Neuronal stem cell (in vitro differentiated cells): ENCODE data around the gene ARHGAP25.

Experiments used
- DNase-seq: peaks from one replicate; pipeline ENCODE4 v3.0.0-alpha.2; 2013; ENCODE audit warnings: low spot score
- H2AFZ ChIP-seq: one replicate; pipeline ENCODE4 v1.6.1; 2013; ENCODE audit warnings: mild to moderate bottlenecking, low read length, inconsistent platforms
- H2AK5ac ChIP-seq: 2 replicates; pipeline ENCODE4 v1.6.1; 2013; ENCODE audit warnings: low read depth, mild to moderate bottlenecking, inconsistent platforms, low read length, moderate library complexity, mixed read lengths
- H2BK120ac ChIP-seq: 2 replicates; pipeline ENCODE4 v1.6.1; 2013; ENCODE audit warnings: low read depth, mild to moderate bottlenecking, inconsistent platforms, low read length, moderate library complexity, mixed read lengths
- H2BK12ac ChIP-seq: one replicate; pipeline ENCODE4 v1.6.1; 2013; ENCODE audit warnings: low read length, inconsistent platforms
- H2BK15ac ChIP-seq: 2 replicates; pipeline ENCODE4 v1.6.1; 2013; ENCODE audit warnings: mild to moderate bottlenecking, low read length, inconsistent platforms, mixed read lengths
- H2BK5ac ChIP-seq: one replicate; pipeline ENCODE4 v1.6.1; 2013; ENCODE audit warnings: inconsistent platforms, mild to moderate bottlenecking, low read length, moderate library complexity
- H3K14ac ChIP-seq: one replicate; pipeline ENCODE4 v1.6.1; 2013; ENCODE audit warnings: low read length, inconsistent platforms
- H3K18ac ChIP-seq: 2 replicates; pipeline ENCODE4 v1.6.1; 2013; ENCODE audit warnings: low read length, inconsistent platforms
- H3K23ac ChIP-seq: 2 replicates; pipeline ENCODE4 v1.6.1; 2013; ENCODE audit warnings: low read depth, mild to moderate bottlenecking, mixed read lengths, low read length, inconsistent platforms; ENCODE audit not compliant: poor library complexity
- H3K27ac ChIP-seq: replicated peaks from 3 replicates; pipeline ENCODE4 v1.5.1; 2013; ENCODE audit warnings: low read length, inconsistent platforms
- H3K27me3 ChIP-seq, 3 experiments: 2 replicates each; pipeline ENCODE4 v1.6.1; 2013; ENCODE audit warnings: low read length in 3 of 3, mild to moderate bottlenecking in 2 of 3, inconsistent platforms in 1 of 3, low read depth in 1 of 3, mixed read lengths in 1 of 3, moderate library complexity in 1 of 3; ENCODE audit not compliant: control insufficient read depth in 3 of 3, insufficient read depth in 3 of 3
- H3K36me3 ChIP-seq, 2 donors: replicated peaks in 1 of 2; 2 replicates each; pipeline ENCODE4 v1.6.1; 2013; ENCODE audit warnings: low read length in 2 of 2; ENCODE audit not compliant: control insufficient read depth in 2 of 2, insufficient read depth in 2 of 2
- H3K4ac ChIP-seq: 2 replicates; pipeline ENCODE4 v1.6.1; 2013; ENCODE audit warnings: inconsistent platforms, mild to moderate bottlenecking, low read length, moderate library complexity
- H3K4me1 ChIP-seq, 2 donors: 1 replicate in 1 of 2; 2 replicates in 1 of 2; pipeline ENCODE4 v1.6.1; 2013; ENCODE audit warnings: low read length in 2 of 2, low read depth in 1 of 2; ENCODE audit not compliant: control insufficient read depth in 2 of 2, insufficient read depth in 1 of 2
- H3K4me2 ChIP-seq: one replicate; pipeline ENCODE4 v1.6.1; 2013; ENCODE audit warnings: mild to moderate bottlenecking, low read length, inconsistent platforms; ENCODE audit not compliant: insufficient read depth, poor library complexity, severe bottlenecking
- H3K4me3 ChIP-seq, 2 donors: 2 replicates each; pipeline ENCODE4 v1.5.1; 2013; ENCODE audit warnings: low read length in 2 of 2, mild to moderate bottlenecking in 2 of 2, inconsistent platforms in 1 of 2, moderate library complexity in 1 of 2
- H3K79me1 ChIP-seq: one replicate; pipeline ENCODE4 v1.6.1; 2013; ENCODE audit warnings: low read depth, mild to moderate bottlenecking, inconsistent platforms, low read length, moderate library complexity
- H3K9ac ChIP-seq: one replicate; pipeline ENCODE4 v1.6.1; 2013; ENCODE audit warnings: mild to moderate bottlenecking, low read depth, low read length, inconsistent platforms; ENCODE audit not compliant: poor library complexity
- H3K9me3 ChIP-seq, 2 donors: replicated peaks in 1 of 2; 2 replicates each; pipeline versions ENCODE3 to v1.6.1; 2013; ENCODE audit warnings: low read length in 2 of 2, mild to moderate bottlenecking in 2 of 2, inconsistent platforms in 1 of 2, low read depth in 1 of 2, mixed read lengths in 1 of 2, moderate library complexity in 1 of 2; ENCODE audit not compliant: control insufficient read depth in 2 of 2, insufficient read depth in 1 of 2
- H4K8ac ChIP-seq: one replicate; pipeline ENCODE4 v1.6.1; 2013; ENCODE audit warnings: low read depth, mild to moderate bottlenecking, inconsistent platforms, low read length, moderate library complexity
- H4K91ac ChIP-seq: one replicate; pipeline ENCODE4 v1.6.1; 2013; ENCODE audit warnings: low read length, low read depth, mild to moderate bottlenecking, inconsistent platforms; ENCODE audit not compliant: poor library complexity
- WGBS, 2 donors: extraction: QIAGEN DNeasy Blood & Tissue Kit; methylation state at CpG; one replicate each; pipeline ENCODE4 v1.1.7; 2013; ENCODE audit warnings: missing lambda C conversion rate in 2 of 2, mixed read lengths in 1 of 2; ENCODE audit not compliant: insufficient read length in 2 of 2, insufficient replicate concordance in 1 of 2; ENCODE audit errors: extremely low coverage in 2 of 2; 5-methylcytosine and 5-hydroxymethylcytosine counted together

ARHGAP25 gene

DNA sequence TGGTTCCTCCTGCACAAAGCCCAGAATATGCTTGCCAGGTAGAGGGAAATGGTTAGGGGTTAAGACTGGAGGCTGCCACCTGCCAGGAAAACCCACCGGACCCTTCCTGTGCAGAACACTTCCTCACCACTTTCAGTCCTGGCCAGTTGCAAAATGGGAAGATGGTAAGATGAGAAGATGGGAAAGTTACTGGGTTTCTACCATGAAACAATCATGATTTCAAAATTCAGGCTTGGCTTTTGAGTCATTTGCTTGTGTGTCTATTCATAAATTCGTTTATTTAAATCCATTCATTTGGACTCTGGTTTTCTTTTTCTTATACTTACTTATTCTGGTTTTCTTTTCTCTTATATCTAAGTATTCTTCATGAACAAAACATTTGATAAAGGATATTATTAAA is 129.4 kb downstream of the ARHGAP25 start:
- H3K4me3 ChIP-seq: no peak overlapping the region
- H2AFZ ChIP-seq: no peak overlapping the region
- H3K9me3 ChIP-seq: no peaks in the 10 kb centered on the region
- H2BK120ac ChIP-seq: no peak overlapping the region
- H2BK15ac ChIP-seq: no peak overlapping the region
- no peak overlapping the region for H3K4ac ChIP-seq
- H2BK5ac ChIP-seq: no peak overlapping the region
- H2AK5ac ChIP-seq: no peak overlapping the region
- H3K14ac ChIP-seq: no peak overlapping the region
- no CpG with 5 or more reads among the region's 2 CpGs for WGBS, 2 donors
- H3K18ac ChIP-seq: no peak overlapping the region
- no peaks in the 10 kb centered on the region for H3K27me3 ChIP-seq
- no peak overlapping the region for H4K91ac ChIP-seq
- no peak overlapping the region for H3K27ac ChIP-seq
- H3K36me3 ChIP-seq: no peaks in the 10 kb centered on the region
- no peak overlapping the region for H3K9ac ChIP-seq
- no peak overlapping the region for H2BK12ac ChIP-seq
- no peak overlapping the region for H3K23ac ChIP-seq
- no peak overlapping the region for H4K8ac ChIP-seq
- no peak overlapping the region for H3K4me2 ChIP-seq
- H3K4me1 ChIP-seq: no peaks in the 10 kb centered on the region
- no peak for DNase-seq
- H3K79me1 ChIP-seq: no peaks in the 10 kb centered on the region

DNA sequence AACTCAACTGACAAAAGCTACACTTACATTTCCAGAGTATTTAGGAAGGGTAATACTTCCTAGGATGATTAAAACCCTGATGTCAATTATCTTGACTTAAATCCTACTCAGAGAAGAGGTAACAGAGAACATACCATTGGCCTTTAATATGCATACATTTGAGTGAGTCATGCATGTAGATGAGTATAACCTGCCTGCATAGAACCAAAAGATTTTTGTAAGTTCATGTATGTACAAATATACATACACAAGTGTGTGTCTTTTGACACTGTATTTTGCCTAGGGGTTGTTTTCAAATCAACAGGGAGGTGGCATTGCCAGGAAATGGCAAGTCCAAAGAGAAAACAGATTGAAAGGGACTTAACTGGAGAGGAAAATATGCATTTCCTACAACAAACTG is 130.5 kb downstream of the ARHGAP25 start:
- Histone ChIP-seq H2AFZ (no peak overlapping the region), H3K9ac (no peak overlapping the region), H2BK5ac (no peak overlapping the region), H3K79me1 (no peaks in the 10 kb centered on the region), H2BK120ac (no peak overlapping the region), H3K4me1 (no peaks in the 10 kb centered on the region), H2BK15ac (no peak overlapping the region), H3K4me3 (no peak overlapping the region), H3K4ac (no peak overlapping the region), H2AK5ac (no peak overlapping the region), H3K9me3 (no peaks in the 10 kb centered on the region), H2BK12ac (no peak overlapping the region), H3K4me2 (no peak overlapping the region), H3K27ac (no peak overlapping the region), H3K36me3 (no peaks in the 10 kb centered on the region), H3K18ac (no peak overlapping the region), H3K23ac (no peak overlapping the region), H4K91ac (no peak overlapping the region), H3K14ac (no peak overlapping the region), H4K8ac (no peak overlapping the region), H3K27me3 (no peaks in the 10 kb centered on the region)
- DNase-seq: no peak

DNA sequence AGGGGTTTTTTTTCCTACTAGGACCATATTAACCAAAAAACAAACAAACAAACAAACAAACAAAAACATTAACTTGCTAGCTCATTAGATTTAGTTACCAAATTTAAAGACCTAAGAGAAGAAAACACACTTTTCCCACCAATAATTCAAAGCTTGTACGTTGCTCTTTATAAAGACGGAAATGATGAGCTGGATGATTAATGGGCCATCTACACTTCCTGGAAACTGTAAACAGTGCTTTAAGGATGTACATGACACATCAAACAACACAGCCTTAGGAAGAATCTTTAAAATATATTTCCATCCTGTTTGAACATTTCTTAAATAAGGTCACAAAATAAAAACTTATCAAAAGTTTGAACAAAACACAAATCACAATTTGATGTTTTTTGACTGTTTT is 135.6 kb downstream of the ARHGAP25 start:
- no peak overlapping the region for H2BK12ac ChIP-seq
- H3K4ac ChIP-seq: no peak overlapping the region
- no peak overlapping the region for H3K18ac ChIP-seq
- H2BK5ac ChIP-seq: no peak overlapping the region
- H3K23ac ChIP-seq: no peak overlapping the region
- H3K27ac ChIP-seq: no peak overlapping the region
- no peak overlapping the region for H3K14ac ChIP-seq
- no peak overlapping the region for H2AK5ac ChIP-seq
- WGBS, 2 donors: no CpG with 5 or more reads among the region's 2 CpGs
- no peak overlapping the region for H2BK15ac ChIP-seq
- H2AFZ ChIP-seq: no peak overlapping the region
- H3K9me3 ChIP-seq: no peaks in the 10 kb centered on the region
- no peaks in the 10 kb centered on the region for H3K36me3 ChIP-seq
- no peaks in the 10 kb centered on the region for H3K79me1 ChIP-seq
- DNase-seq: no peak
- no peak overlapping the region for H3K4me2 ChIP-seq
- no peaks in the 10 kb centered on the region for H3K27me3 ChIP-seq
- H3K4me3 ChIP-seq: no peak overlapping the region
- H3K4me1 ChIP-seq: no peaks in the 10 kb centered on the region
- no peak overlapping the region for H2BK120ac ChIP-seq
- H4K91ac ChIP-seq: no peak overlapping the region
- H3K9ac ChIP-seq: no peak overlapping the region
- no peak overlapping the region for H4K8ac ChIP-seq

DNA sequence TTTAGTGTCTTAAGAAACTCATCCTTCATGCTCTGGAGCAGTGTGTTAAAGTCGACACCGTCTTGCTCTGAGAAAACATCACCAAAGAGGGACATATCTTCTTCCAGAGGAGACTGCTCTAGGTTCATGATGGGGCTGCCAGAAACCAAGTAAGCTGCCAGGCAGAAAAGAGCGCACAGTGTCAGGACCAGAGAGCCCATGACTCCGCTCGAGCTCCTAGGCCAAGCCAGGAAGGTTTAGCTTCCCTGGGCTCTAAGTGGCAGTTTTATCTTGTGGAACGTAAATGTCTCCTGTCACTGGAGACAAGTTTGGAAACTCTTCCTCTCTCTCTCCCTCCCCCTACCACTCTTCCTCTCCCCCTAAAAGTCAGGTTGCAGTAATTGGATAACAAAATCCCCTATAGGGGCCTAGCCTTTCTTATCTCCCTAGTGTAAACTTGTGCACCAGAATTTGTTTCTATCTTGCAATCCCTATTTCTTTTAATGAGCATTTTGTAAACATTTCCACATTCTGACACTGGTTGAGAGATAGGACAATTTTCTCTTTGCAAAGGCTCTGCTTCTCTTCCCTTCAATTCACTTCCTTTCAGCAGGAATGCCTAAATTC is 136.7 kb downstream of the ARHGAP25 start, which contains the start of gene BMP10:
Gene BMP10, minus strand, starts transcription at position 239 of the 606 bp plus-strand sequence. Its CDS starts 39 bp downstream, at position 200.
- Histone ChIP-seq H4K8ac (no peak within 1 kb of the TSS), H3K4ac (no peak within 1 kb of the TSS), H2BK120ac (no peak within 1 kb of the TSS), H3K27ac (no peak within 1 kb of the TSS), H3K9me3 (no peaks in the 10 kb centered on the region), H2BK12ac (no peak within 1 kb of the TSS), H4K91ac (no peak within 1 kb of the TSS), H2AFZ (no peak within 1 kb of the TSS), H3K9ac (no peak within 1 kb of the TSS), H3K18ac (no peak within 1 kb of the TSS), H3K14ac (no peak within 1 kb of the TSS), H3K36me3 (no peaks in the 10 kb centered on the region), H2AK5ac (no peak within 1 kb of the TSS), H2BK15ac (no peak within 1 kb of the TSS), H3K4me3 (no peak within 1 kb of the TSS), H2BK5ac (no peak within 1 kb of the TSS), H3K79me1 (no peaks in the 10 kb centered on the region), H3K4me2 (no peak within 1 kb of the TSS), H3K4me1 (no peaks in the 10 kb centered on the region), H3K23ac (no peak within 1 kb of the TSS), H3K27me3 (no peaks in the 10 kb centered on the region)
- no peak for DNase-seq
- no CpG with 5 or more reads among the region's 6 CpGs for WGBS, 2 donors
